Testis (tissue), 2 donors: ENCODE measurements around the gene KRTAP5-6.

Experiments
- POLR2A ChIP-seq: fragments of 450-650 bp; IDR thresholded peaks from one replicate; pipeline ENCODE4 v1.6.1; 2017; ENCODE audit warnings: antibody characterized with exemption, mild to moderate bottlenecking, moderate library complexity
- TF ChIP-seq, protein P1 (sequence below), 3 experiments: fragments of 450-650 bp in 2 of 3; fragments of 200-600 bp in 1 of 3; sonication (generic) in 1 of 3; IDR thresholded peaks; one replicate each; pipeline ENCODE4 v1.5.1; 2016 to 2019; ENCODE audit warnings: antibody characterized with exemption in 3 of 3, mild to moderate bottlenecking in 2 of 3, moderate library complexity in 1 of 3

- no peak for TF ChIP-seq POLR2A
- TF ChIP-seq, protein P1, sequence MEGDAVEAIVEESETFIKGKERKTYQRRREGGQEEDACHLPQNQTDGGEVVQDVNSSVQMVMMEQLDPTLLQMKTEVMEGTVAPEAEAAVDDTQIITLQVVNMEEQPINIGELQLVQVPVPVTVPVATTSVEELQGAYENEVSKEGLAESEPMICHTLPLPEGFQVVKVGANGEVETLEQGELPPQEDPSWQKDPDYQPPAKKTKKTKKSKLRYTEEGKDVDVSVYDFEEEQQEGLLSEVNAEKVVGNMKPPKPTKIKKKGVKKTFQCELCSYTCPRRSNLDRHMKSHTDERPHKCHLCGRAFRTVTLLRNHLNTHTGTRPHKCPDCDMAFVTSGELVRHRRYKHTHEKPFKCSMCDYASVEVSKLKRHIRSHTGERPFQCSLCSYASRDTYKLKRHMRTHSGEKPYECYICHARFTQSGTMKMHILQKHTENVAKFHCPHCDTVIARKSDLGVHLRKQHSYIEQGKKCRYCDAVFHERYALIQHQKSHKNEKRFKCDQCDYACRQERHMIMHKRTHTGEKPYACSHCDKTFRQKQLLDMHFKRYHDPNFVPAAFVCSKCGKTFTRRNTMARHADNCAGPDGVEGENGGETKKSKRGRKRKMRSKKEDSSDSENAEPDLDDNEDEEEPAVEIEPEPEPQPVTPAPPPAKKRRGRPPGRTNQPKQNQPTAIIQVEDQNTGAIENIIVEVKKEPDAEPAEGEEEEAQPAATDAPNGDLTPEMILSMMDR (IDR thresholded peaks at IDR 0.05) = no peak
Observed at GRCh38 chr11:1650034-1650917, 46.7 kb upstream of the KRTAP5-6 start.
